DND-41 (cell line): ENCODE measurements around the gene GLYR1.

ENCODE experiments used
- ATAC-seq: fragments of 200-7000 bp; cut with Tn5 transposase; 3 replicates; pipeline ENCODE4 v1.9.1; 2021; ENCODE audit warnings: low read depth; ENCODE audit not compliant: insufficient read depth
- DNase-seq: peaks from one replicate; pipeline ENCODE4 v3.0.0-alpha.2; 2020
- H2AFZ ChIP-seq: 2 replicates; pipeline ENCODE4 v1.6.0; 2012; ENCODE audit warnings: low read depth, low read length
- H3K27ac ChIP-seq: 2 replicates; pipeline ENCODE4 v1.5.1; 2012; ENCODE audit warnings: low read length, inconsistent platforms
- H3K27me3 ChIP-seq: fragments of 200-600 bp; sonication (generic); 2 replicates; pipeline ENCODE4 v1.6.0; 2012; ENCODE audit warnings: low read length, mild to moderate bottlenecking, inconsistent platforms; ENCODE audit not compliant: insufficient read depth, poor library complexity
- H3K36me3 ChIP-seq: 2 replicates; pipeline ENCODE4 v1.5.1; 2012; ENCODE audit warnings: low read length, inconsistent platforms; ENCODE audit not compliant: insufficient read depth
- H3K4me1 ChIP-seq: 2 replicates; pipeline ENCODE4 v1.5.1; 2012; ENCODE audit warnings: mild to moderate bottlenecking, low read length; ENCODE audit not compliant: insufficient read depth
- H3K4me2 ChIP-seq: 2 replicates; pipeline ENCODE4 v1.6.0; 2012; ENCODE audit warnings: mild to moderate bottlenecking, moderate library complexity, low read length, inconsistent platforms; ENCODE audit not compliant: insufficient read depth
- H3K4me3 ChIP-seq, 2 experiments: fragments of 200-600 bp in 1 of 2; shearing (Covaris generic) in 1 of 2; 2 replicates each; pipeline ENCODE4 v1.5.1; 2012 to 2016; ENCODE audit warnings: inconsistent platforms in 2 of 2, low read length in 2 of 2, mild to moderate bottlenecking in 2 of 2, low read depth in 1 of 2, moderate library complexity in 1 of 2
- H3K79me2 ChIP-seq: 2 replicates; pipeline ENCODE4 v1.6.0; 2012; ENCODE audit warnings: low read length, inconsistent platforms; ENCODE audit not compliant: insufficient read depth
- H3K9ac ChIP-seq: 2 replicates; pipeline ENCODE4 v1.6.0; 2012; ENCODE audit warnings: low read depth, mild to moderate bottlenecking, inconsistent platforms, low read length, moderate library complexity
- H3K9me3 ChIP-seq: 2 replicates; pipeline ENCODE4 v1.5.1; 2012; ENCODE audit warnings: low read length, moderate library complexity, mild to moderate bottlenecking, inconsistent platforms; ENCODE audit not compliant: insufficient read depth, severe bottlenecking
- H4K20me1 ChIP-seq: 2 replicates; pipeline ENCODE4 v1.6.0; 2012; ENCODE audit warnings: low read length; ENCODE audit not compliant: insufficient read depth
- EZH2 ChIP-seq: IDR thresholded peaks from 3 replicates; pipeline ENCODE4 v1.6.1; 2012; ENCODE audit warnings: borderline replicate concordance, low read depth, mild to moderate bottlenecking, moderate library complexity, low read length, inconsistent platforms; ENCODE audit not compliant: severe bottlenecking
- TF ChIP-seq, protein P1 (sequence below): IDR thresholded peaks from 2 replicates; pipeline ENCODE4 v1.5.1; 2012; ENCODE audit warnings: borderline replicate concordance, low read length, moderate library complexity, mild to moderate bottlenecking; ENCODE audit not compliant: poor library complexity, severe bottlenecking; ENCODE audit errors: extremely low read depth

The GLYR1 gene

DNA sequence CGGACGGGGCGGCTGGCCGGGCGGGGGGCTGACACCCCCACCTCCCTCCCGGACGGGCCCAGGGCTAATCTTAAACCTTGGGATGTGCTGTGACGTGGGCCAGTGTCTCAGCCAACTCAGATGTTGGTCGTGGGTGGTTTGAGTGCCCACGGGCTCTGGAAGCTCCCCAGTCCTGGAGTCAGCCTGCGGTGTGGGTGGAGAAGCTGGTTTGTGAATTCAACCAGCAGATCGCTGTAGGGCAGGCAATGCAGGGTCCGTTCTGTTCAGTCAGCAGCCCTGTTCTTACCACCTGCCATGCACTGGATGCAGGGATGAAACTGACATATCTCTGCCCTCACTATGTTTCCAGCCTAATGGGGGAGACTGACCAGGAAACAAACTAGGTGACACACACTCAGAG is 72.1 kb downstream of the GLYR1 start:
- Histone ChIP-seq H3K9me3 (no peaks in the 10 kb centered on the region), H2AFZ (no peak overlapping the region), H3K4me3 (no peak overlapping the region), H3K27me3 (no peaks in the 10 kb centered on the region), H3K4me2 (no peak overlapping the region), H3K27ac (no peak overlapping the region), H3K36me3 (no peaks in the 10 kb centered on the region), H3K4me1 (no peaks in the 10 kb centered on the region), H3K79me2 (no peaks in the 10 kb centered on the region), H3K9ac (no peak overlapping the region), H4K20me1 (no peaks in the 10 kb centered on the region)
- TF ChIP-seq, protein P1, sequence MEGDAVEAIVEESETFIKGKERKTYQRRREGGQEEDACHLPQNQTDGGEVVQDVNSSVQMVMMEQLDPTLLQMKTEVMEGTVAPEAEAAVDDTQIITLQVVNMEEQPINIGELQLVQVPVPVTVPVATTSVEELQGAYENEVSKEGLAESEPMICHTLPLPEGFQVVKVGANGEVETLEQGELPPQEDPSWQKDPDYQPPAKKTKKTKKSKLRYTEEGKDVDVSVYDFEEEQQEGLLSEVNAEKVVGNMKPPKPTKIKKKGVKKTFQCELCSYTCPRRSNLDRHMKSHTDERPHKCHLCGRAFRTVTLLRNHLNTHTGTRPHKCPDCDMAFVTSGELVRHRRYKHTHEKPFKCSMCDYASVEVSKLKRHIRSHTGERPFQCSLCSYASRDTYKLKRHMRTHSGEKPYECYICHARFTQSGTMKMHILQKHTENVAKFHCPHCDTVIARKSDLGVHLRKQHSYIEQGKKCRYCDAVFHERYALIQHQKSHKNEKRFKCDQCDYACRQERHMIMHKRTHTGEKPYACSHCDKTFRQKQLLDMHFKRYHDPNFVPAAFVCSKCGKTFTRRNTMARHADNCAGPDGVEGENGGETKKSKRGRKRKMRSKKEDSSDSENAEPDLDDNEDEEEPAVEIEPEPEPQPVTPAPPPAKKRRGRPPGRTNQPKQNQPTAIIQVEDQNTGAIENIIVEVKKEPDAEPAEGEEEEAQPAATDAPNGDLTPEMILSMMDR: no peak
- TF ChIP-seq EZH2: no peak
- ATAC-seq (no peak), DNase-seq (no peak)

DNA sequence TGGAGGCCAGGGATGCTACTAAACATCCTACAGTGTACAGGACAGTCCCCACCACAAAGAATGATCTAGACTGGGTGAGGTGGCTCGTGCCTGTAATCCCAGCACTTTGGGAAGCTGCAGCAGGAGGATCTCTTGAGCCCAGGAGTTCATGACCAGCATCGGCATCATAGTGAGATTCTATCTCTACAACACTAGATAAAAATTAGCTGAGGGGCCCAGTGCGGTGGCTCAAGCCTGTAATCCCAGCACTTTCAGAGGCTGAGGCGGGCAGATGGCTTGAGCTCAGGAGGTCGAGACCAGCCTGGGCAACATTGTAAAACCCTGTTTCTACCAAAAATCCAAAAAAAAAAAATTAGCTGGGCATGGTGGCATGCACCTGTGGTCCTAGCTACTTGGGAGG is 74.7 kb downstream of the GLYR1 start:
- no peak overlapping the region for H3K4me2 ChIP-seq
- H3K27ac ChIP-seq: no peak overlapping the region

DNA sequence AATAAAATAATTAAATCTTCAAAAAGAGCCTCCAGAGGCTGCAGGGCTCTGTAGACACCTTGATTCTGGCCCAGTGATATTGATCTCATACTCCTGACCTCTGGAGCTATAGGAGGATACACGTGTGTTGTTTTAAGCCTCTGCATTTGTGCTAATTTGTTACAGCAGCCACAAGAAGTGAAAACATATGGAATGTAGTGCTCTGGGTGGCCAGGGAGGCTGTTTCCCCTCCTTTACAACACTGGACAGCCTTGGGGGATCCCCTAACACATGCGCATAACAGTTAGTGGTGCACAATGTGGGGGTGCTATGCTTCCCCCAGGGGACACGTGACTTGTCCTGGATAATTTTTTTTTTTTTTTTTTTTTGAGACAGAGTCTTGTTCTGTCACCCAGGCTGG is 75.4 kb downstream of the GLYR1 start:
- Histone ChIP-seq H3K79me2 (peaks cover 7% of the 10 kb centered on the region), H3K4me1 (peaks cover 16% of the 10 kb centered on the region), H4K20me1 (no peaks in the 10 kb centered on the region), H3K27ac (no peak overlapping the region), H3K36me3 (no peaks in the 10 kb centered on the region; the same call in 1 of the 2 replicates), H3K9ac (no peak overlapping the region), H3K9me3 (no peaks in the 10 kb centered on the region), H3K4me3 (no peak overlapping the region), H2AFZ (no peak overlapping the region), H3K27me3 (no peaks in the 10 kb centered on the region), H3K4me2 (no peak overlapping the region)
- TF ChIP-seq, protein P1: no peak
- TF ChIP-seq EZH2: no peak
- ATAC-seq (no peak), DNase-seq (no peak)

More for the DNA sequence above, 74.7 kb downstream of the GLYR1 start:
- Histone ChIP-seq H3K9ac (no peak overlapping the region), H3K79me2 (peaks cover under 1% of the 10 kb centered on the region; the same call in 1 of the 2 replicates), H3K27me3 (no peaks in the 10 kb centered on the region), H3K36me3 (no peaks in the 10 kb centered on the region), H4K20me1 (no peaks in the 10 kb centered on the region), H3K9me3 (no peaks in the 10 kb centered on the region), H3K4me1 (peaks cover 14% of the 10 kb centered on the region), H2AFZ (no peak overlapping the region), H3K4me3 (no peak overlapping the region)
- TF ChIP-seq, protein P1: no peak
- TF ChIP-seq EZH2: no peak
- ATAC-seq: no peak
- DNase-seq: no peak

DNA sequence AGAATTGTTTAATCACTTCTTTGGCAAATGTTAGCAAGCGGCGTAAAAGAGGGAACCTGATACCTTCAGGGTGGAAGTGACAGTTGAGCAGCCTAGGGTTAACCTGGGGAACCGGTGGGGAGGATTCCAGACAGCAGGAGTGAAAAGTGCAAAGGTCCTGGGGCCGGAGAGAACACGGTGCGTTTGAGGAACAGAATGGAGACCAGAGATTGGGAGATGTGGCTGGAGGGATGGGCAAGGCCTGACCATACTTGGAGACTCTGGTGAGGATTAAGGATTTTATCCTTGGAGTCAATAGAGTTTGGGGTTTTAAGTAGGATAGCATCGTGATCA is 77.8 kb downstream of the GLYR1 start:
- Histone ChIP-seq H3K4me1 (peaks cover 34% of the 10 kb centered on the region), H3K27ac (no peak overlapping the region), H3K36me3 (peaks cover 12% of the 10 kb centered on the region), H3K79me2 (peaks cover 24% of the 10 kb centered on the region), H4K20me1 (0 out of 2 replicates have a peak, but pooled peaks cover 3% of the 10 kb centered on the region), H3K27me3 (no peaks in the 10 kb centered on the region), H3K4me3 (no peak overlapping the region), H2AFZ (no peak overlapping the region), H3K9me3 (no peaks in the 10 kb centered on the region), H3K9ac (no peak overlapping the region), H3K4me2 (no peak overlapping the region; the same call in 1 of the 2 replicates)
- no peak for DNase-seq
- no peak for ATAC-seq
- TF ChIP-seq EZH2: no peak
- TF ChIP-seq, protein P1: no peak
